ENCODE data around the gene TPST2. TPM values are rescaled to one million over a fixed set of nuclear protein-coding genes. Genes with fewer than 3 reads are reported as not detected.
A peak's percentile ranks its signal among the peaks of the same experiment; 100 is the strongest.

TPST2 gene
- polyA plus RNA-seq, 3 donors = 21.7 to 29.3 (median 27.6) TPM

DNA sequence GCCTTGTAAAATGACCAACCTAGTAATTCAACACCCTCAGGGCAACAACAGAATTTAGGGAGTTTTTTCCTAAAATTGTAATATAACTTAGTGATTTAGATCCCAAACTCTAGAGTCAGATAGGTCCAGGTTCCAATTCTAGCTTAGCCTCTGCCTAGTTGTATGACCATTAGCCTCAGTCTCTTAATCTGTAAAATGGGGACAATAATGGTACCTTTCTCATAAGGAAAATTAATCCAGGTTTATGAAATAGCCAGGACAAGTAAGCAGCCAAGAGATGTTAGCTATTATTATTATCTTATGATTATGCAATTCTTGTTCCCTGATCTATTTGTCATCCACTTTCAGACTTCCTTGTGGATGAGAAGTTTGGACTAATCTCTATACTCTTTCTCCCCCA, 81.8 kb downstream of the TPST2 start:
- no peak for DNase-seq (ENCODE audit: low read depth in 3 of 3, low spot score in 2 of 3)

DNA sequence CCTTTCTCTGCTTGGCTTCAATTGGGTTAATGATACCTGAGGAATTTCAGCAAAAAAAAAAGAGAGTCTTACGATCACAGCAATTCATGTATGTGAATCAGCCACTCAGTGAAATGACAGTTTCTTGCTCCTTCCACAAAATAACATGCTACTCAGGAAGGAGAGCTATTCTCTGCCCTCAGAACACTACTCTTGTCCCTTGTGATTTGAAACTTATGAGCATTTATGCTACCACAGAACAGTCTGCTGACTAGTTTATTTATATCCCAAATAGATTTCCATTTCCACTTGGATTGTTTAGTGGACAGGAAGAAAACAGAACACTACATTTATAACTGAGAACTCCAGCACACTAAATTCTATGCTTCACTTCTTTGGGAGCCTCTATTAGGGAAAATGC, 86.2 kb downstream of the TPST2 start:
- DNase-seq (ENCODE audit: low read depth in 3 of 3, low spot score in 2 of 3) = no peak

DNA sequence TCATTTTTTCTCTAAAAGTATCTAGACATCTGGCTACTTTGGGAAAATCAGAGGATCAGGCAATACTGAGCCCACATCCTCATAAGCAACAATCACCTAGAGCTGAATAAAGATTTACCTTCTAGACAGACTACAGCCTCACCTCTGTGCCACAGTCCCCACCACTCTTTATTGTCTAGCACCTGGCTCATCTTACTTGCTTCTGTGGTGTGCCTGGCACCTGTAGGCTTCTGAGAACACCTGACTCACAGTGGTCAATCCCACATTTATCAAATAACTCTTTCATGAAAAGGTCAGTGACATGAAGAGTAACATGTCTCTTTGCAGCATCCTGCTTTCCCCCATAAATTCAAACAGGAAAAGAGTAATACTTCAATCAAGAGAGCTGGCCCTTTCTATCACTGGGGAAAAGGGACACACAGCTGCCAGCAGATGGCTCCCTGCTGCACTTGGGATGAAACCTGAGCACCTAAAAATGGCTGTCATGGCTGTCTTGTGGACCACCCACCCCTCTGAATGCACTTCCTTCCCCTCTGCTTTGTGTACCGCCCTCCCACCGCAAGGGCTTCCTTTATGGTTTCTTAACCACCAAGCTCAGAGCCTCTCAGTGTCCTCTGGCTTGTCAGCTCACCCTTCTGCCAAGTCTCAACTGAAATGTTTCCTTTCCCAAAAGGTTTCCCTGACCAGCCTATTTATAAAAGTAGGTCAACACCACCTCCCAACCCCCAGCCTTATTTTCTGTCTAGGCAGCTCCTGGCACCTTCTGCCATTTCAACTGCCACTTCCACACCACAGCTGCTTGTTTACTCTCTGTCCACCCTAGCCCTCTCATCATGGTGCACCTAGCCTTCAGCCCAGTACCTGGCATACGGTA, 87.0 kb downstream of the TPST2 start:
- DNase-seq (ENCODE audit: low read depth in 3 of 3, low spot score in 2 of 3) = no peak

DNA sequence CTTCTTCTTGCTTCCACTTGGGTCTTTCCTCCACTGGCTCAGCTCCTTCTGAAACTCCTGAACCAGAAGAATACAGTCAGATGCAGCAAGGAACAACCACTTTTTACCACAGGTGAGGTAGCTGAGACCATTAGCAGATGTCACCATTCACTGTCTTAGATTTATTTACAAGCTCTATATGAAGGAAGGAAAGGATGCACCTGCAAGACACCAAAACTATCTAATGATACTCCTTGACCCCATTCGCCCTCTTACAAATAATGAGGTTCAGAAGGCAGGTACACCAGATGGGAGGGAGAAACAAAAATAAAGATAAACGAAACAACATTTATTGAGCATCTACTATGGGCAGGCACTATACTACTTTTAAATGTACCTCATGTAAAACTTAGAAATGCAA, 87.9 kb downstream of the TPST2 start:
- no peak for DNase-seq (ENCODE audit: low read depth in 3 of 3, low spot score in 2 of 3)

DNA sequence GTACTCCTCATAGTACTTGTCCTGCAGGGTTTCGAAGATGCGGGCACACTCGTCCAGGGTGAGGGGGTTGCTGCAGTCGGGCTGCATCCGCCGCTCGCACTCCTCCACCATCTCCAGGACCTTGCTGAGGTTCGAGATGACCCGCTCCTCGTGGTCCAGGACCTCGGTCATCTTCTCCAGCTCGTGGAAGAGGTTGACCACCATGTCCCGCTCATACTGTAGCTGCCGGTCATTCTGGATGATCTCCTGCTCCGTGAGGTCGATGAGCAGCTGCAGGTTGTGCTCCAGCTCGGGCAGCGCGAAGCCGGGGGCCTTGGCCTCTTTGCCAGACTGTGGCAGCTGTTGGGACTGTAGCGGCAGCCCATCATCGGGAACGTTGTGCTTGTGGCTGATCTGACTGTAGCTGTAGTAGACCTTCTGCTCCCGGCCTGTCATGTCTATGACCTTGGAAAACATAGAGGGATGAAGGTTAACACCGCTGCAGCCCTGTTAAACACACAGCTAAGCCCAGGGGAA, 90.7 kb downstream of the TPST2 start:
- no peak for DNase-seq (ENCODE audit: low read depth in 3 of 3, low spot score in 2 of 3)

DNA sequence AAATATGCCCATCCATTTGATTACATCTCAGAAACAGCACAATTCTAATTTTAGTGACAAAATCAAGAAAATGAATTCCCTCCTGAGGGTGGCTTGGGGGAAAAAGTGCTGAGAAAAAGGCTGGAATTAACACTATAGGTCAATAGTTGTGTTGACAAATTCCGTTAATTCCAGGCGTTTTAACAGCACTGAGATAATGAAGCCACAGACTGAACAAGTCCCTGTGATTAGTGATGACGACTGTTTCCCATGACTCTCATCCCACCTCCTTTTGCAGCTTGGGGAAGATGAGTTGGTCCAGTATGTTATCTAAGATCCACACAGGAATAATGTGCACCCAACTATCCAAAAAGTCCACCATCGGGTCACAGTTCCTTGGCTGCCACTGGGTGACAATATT, 93.5 kb downstream of the TPST2 start:
- DNase-seq (ENCODE audit: low read depth in 3 of 3, low spot score in 2 of 3) = no peak

DNA sequence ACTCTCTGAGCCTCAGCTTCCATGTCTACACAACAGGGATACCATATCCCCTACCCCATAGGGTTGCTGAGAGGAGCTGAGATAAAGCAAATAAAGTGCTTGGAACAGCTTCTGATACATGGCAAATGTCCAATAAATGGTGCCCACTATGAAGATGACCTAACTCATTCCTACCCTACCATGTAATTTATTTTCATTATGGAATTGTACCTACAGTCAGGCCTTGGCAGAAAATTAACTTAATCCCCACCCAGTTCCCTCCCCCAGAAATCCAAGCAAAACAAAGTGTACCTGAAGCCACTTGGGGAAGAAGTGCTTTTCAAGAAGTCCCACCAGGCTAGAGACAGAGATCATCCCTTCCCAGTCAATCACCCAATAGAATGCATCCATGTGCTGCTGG, 95.4 kb downstream of the TPST2 start:
- DNase-seq (ENCODE audit: low read depth in 3 of 3, low spot score in 2 of 3) = no peak

DNA sequence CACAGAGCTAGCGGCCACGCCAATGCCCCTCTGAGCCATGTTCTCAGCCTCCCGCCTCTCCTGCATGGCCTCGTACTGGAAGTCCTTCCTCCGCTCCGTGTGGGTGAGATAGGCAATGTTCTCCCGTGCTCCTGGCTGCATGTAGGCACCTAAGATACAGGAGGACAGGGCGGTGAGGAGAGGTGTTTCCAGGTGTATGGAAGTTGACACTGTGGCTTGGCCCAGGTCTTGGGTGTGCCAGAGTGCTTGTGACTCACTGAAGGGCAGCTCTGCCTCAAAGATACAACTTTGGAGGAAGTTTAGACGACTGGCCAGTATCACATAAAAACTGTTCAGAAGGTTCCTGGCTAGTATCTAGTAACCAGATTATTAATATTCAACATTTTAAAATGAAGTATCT, 97.7 kb downstream of the TPST2 start:
- no peak for DNase-seq (ENCODE audit: low read depth in 3 of 3, low spot score in 2 of 3)

DNA sequence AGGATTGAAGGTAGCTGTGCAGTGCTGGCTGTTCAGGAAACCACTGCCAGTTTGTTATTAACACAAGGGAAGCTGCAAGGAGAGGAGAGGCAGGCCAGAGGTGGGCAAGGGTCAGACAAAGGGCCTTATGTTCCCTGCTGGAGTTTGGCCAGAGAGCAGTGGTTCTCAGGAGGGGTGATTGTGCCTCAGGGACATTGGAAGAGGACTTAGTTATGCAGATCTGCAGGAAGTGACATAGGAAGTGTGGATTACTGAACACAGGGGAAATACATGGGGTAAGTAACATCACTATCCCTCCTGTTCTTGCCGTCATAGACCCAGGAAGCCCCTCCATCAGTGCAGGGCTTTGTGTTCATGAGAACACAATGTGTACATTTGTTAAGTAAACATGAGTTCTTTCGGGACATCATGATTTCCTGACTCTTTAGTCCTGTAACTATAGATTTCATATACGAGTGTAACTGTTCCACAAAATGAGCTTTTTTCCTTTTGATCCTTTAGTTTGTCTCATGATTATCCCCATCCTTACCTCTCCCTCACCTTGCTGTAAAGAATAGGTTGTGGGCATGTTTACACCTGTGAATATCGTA, 100.4 kb downstream of the TPST2 start:
- no peak for DNase-seq (ENCODE audit: low read depth in 3 of 3, low spot score in 2 of 3)

DNA sequence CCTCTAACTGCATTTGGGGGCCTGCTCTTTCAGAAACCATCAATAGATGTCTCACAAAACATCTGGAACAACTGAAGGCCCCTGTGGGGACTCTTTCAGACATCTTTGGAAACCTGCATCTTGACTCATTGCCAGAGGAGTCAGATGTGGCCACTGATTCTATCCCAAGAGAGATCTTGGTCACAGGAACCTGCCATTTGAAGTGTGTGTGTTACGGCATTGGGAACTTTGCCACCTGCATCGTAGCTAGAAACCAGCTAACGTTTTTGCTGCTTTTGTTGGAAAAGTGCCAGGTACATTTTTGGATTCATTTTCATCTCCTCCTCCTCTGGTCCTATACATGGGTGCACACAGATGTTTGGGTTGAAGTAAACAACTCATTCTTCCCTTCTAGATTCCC, 101.9 kb downstream of the TPST2 start:
- DNase-seq (ENCODE audit: low read depth in 3 of 3, low spot score in 2 of 3) = no peak

DNA sequence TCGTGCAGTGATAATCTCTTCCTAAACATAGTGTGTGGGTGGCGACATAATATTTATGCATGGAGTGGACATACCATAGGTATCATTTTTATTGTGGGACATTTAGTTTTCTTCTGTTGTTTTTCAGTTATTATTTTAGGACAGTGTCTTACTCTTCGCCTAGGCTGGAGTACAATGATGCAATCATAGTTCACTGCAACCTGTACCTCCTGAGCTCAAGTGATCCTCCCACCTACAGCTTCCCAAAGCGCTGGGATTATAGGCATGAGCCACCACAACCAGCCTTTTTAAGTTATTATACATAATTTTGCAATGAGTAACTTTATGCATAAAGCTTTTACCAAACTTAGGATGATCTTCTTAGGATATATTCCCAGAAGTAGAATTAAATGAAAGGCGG, 103.5 kb downstream of the TPST2 start:
- DNase-seq (ENCODE audit: low read depth in 3 of 3, low spot score in 2 of 3) = no peak

DNA sequence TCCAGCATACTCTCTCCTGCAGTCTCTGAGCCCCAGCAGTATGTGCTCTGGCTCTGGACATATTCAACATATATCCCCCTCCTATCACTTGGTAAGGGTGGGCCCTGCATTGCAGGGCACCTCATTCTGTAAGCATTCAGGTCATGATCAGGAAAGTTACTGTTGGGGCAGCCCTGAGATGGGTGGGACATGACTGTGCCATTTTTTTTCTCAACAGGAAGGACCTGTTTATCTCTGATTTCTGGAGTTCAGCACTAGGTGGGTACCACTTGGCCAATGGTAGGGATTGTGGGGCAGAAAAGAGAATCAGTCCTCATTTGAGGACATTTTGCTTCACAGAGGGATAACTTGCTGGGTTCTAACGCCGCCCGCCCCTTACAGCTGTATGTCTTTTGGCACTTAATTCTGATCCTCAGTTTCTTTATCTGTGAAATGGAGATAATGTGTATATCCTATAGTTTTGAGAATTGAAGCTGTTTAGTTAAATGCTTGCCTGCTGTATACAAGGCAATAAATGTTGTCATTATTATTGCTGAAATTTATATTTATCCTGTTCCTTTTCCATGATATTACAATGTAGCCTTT, 104.0 kb downstream of the TPST2 start:
- DNase-seq (ENCODE audit: low read depth in 3 of 3, low spot score in 2 of 3) = no peak

DNA sequence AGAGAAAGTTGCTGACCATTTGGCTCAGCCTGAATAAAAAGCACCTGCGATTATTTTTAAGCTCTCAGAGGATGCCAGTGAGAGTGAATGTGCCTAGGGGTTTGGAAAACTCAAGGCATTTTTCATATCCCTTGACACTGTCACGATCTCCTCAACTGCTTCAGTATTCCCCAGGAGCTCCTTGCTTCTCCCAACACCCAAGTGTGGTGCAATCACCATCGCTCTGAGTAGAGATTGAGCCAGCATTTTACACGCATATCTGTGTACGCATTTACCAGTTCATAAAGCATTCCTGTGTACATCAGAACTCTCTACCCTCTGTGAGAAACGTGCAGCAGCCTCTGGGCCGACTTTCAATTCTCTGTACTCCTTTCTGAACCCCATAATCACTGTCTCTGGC, 104.9 kb downstream of the TPST2 start:
- DNase-seq (ENCODE audit: low read depth in 3 of 3, low spot score in 2 of 3) = no peak

DNA sequence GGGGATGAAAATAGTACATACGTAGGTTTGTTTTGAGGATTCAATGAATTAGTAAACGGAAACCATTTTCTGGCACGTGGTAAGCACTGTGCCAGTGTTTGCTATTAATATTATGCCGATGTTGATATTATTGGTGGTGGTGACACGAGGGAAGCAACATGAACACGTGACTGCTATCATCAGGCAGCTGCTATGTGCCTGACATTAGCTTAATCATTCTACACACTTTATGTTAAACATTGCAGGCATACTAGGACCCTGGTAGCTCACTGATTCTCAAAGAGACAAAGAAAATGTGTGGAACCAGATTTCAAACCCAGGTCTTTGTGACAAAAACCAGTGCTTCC, 105.6 kb downstream of the TPST2 start:
- no peak for DNase-seq (ENCODE audit: low read depth in 3 of 3, low spot score in 2 of 3)

DNA sequence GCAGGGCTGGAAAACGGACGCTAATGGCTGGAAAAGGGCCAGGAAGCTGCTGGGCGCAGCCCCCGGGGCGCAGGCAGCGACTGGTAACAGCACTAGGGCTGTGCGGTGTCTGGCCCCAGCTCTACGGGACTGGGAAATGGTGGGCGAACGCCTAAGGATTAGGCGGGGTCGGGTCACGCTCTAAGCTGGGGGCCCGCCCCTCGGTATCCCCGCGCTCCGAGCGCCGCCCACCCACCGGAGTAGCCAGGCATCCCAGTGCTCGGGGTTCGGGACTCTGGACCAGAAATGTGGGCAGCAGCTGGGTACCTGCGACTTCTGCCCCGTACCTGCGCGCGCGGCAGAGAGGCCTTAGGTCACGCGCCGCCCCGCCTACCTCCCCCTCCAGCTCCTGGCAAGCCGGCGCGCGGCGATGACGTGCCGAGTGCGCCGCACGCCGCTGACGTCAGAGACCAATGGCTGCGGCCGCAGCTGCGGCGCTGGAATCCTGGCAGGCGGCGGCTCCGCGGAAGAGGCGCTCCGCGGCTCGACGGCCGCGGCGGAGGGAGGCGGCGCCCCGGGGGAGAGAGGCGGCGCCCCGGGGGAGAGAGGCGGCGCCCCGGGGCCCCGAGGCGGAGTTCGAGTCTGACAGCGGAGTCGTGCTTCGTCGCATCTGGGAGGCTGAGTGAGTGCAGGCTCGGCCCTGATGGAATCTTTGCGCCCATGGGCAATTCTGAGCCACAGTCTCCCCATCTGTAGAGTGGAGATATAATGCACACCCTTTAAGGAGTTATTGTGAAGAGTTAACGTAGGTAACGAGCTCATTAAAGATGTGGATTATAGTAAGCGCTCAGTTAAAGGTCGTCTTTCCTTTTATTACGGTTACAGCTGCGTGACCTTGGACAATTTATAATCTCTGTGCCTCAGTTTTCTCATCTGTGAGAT, 106.2 kb downstream of the TPST2 start, which contains the start of the genes HPS4 and SRRD:
Gene HPS4 (minus strand): TSS at position 345 of the 921 bp plus-strand sequence. CDS start 2,021 bp downstream, outside the sequence.
Gene SRRD (plus strand): TSS at position 439 of the 921 bp plus-strand sequence. CDS start 14 bp downstream, at position 453.
- DNase-seq (ENCODE audit: low read depth in 3 of 3, low spot score in 2 of 3) = peak; percentile 66 to 84 (median 82)

DNA sequence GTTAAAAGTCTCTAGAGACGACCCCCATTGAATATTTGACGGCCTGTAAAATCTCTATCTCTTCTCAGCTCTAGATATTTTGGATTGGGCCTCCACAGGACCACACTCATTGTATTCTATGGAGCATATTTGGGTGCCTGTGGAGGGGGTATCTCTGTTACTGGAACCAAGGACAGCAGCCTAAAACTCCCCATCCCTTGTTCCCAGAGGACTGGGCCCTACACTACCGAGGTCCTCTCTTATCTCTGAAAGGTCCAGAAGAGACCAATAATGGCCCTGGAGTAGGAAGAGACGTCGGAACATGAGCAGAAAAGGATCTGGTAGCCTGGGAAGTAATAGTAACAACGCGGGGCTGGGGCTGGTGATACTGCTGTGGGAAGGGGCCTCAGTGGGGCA, 106.9 kb downstream of the TPST2 start:
- DNase-seq (ENCODE audit: low read depth in 3 of 3, low spot score in 2 of 3) = no peak

DNA sequence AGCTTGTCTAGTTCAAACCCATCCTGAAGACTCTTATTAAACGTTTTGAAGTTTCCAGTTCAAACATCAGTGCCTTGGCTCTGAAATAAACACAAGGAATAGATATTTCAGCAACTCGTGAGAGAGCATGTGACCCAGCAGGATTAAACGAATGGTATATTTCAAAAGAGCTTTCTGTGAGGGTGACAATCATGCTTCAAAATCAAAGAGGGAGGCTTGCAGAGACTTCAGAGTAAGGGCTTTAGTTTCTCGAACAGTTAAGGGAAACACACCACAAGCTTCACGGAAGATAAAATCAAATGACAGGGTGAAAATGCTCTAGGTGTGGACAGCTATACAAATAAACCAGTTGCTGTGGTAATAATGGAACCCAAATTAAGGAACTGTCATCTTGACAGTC, 107.8 kb downstream of the TPST2 start:
- no peak for DNase-seq (ENCODE audit: low read depth in 3 of 3, low spot score in 2 of 3)

DNA sequence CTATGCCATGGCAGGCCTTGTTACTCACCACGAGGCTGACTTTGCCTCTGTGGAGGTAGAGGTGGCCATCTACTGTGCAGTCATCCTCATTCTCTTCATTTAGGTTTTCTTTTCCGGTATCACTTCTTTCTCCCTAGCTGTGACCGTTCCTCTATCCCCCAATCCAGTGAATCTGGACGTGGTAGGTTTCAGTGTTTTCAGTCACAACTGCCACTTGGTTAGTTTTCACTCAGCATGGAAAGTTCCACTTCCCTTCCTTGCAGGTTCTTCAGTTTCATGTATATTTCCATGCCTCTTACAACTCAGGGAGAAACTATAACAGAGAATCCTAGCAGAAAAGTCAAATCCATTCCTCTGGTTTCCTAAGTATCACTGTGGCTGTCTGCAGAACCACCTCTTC, 108.2 kb downstream of the TPST2 start:
- no peak for DNase-seq (ENCODE audit: low read depth in 3 of 3, low spot score in 2 of 3)

DNA sequence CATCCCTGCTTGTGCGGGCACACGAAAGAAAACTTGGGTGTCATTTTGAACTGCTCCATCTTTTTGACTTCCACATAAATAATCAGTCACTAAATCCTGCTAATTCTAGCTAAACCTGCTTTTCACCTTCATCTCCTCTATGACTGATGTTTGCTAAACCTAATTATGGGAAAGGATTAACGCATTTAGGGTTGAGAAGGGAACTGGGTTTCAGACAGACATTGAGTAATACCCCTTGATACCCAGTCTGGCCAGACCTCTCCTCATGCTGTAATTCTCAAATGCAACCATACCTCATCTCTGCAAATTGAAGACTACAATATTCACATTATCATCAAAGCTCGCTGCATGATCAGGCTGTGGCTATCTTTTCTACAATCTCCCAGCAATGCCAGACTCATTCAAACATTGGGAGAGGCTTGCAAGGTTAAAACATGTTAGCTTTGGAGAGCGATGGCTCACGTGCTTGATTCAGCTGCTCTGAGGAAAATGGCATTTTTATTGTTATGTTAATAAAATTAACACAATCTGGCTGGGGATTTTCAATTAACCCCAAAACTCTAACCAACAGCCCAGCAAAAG, 108.7 kb downstream of the TPST2 start:
- DNase-seq (ENCODE audit: low read depth in 3 of 3, low spot score in 2 of 3) = no peak

DNA sequence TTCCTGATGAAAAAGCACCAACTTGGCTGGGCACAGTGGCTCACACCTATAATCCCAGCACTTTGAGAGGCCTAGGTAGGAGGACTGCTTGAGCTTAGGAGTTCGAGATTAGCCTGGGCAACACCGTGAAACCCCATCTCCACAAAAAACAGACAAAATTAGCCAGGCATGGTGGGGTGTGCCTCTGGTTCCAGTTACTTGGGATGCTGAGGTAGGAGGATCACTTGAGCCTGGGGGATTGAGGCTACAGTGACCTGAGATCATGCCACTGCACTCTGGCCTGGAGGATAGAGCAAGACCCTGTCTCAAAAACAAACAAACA, 109.4 kb downstream of the TPST2 start:
- DNase-seq (ENCODE audit: low read depth in 3 of 3, low spot score in 2 of 3) = no peak

Data from right renal cortex interstitium (tissue), 3 donors.